CD14-positive monocyte (primary cell): Measurements from ENCODE around the gene CDH8. TPM values are rescaled to one million over a fixed set of nuclear protein-coding genes. Genes with fewer than 3 reads are reported as not detected.
"Not testable (repeated sequence)": the region's sequence is repeated elsewhere in the genome, so short reads cannot be mapped to it uniquely, and the experiment has no call there.

Source experiments
- DNase-seq, 3 donors: peaks; one replicate each; pipeline ENCODE4 v3.0.0-alpha.2; 2011 to 2022
- H2AFZ ChIP-seq: 2 replicates; pipeline ENCODE4 v1.6.0; 2012; ENCODE audit warnings: mild to moderate bottlenecking, low read depth, low read length, inconsistent platforms; ENCODE audit not compliant: insufficient read depth, poor library complexity, severe bottlenecking
- H3K27ac ChIP-seq, 2 donors: 1 replicate in 1 of 2; 2 replicates in 1 of 2; pipeline ENCODE4 v1.5.1; 2012 to 2013; ENCODE audit warnings: low read length in 2 of 2, control low read depth in 1 of 2, inconsistent platforms in 1 of 2, low read depth in 1 of 2, mild to moderate bottlenecking in 1 of 2
- H3K27me3 ChIP-seq, 2 donors: one replicate each; pipeline versions ENCODE4 v1.6.0 to v1.6.1; 2011 to 2013; ENCODE audit warnings: low read length in 2 of 2; ENCODE audit not compliant: control insufficient read depth in 2 of 2, insufficient read depth in 2 of 2
- H3K36me3 ChIP-seq, 2 donors: replicated peaks in 1 of 2; 1 replicate in 1 of 2; 2 replicates in 1 of 2; pipeline versions ENCODE4 v1.5.1 to v1.6.1; 2012 to 2013; ENCODE audit warnings: low read length in 2 of 2, control low read depth in 1 of 2, inconsistent platforms in 1 of 2, mild to moderate bottlenecking in 1 of 2; ENCODE audit not compliant: insufficient read depth in 2 of 2, control insufficient read depth in 1 of 2
- H3K4me1 ChIP-seq, 2 donors: 1 replicate in 1 of 2; 2 replicates in 1 of 2; pipeline versions ENCODE4 v1.5.1 to v1.6.1; 2012 to 2013; ENCODE audit warnings: low read length in 2 of 2, control low read depth in 1 of 2, inconsistent platforms in 1 of 2, mild to moderate bottlenecking in 1 of 2, moderate library complexity in 1 of 2; ENCODE audit not compliant: insufficient read depth in 2 of 2, control insufficient read depth in 1 of 2
- H3K4me2 ChIP-seq: replicated peaks from 2 replicates; pipeline ENCODE3; 2012; ENCODE audit warnings: low read length, moderate library complexity, mild to moderate bottlenecking; ENCODE audit not compliant: poor library complexity, severe bottlenecking; ENCODE audit errors: extremely low read depth
- H3K4me3 ChIP-seq, 3 experiments: fragments of 200-600 bp in 1 of 3; sonication (generic) in 1 of 3; replicated peaks in 1 of 3; 1 replicate in 2 of 3; 2 replicates in 1 of 3; pipeline ENCODE4 v1.5.1; 2011 to 2013; ENCODE audit warnings: low read length in 3 of 3, mild to moderate bottlenecking in 3 of 3, control low read depth in 2 of 3, low read depth in 2 of 3, inconsistent platforms in 1 of 3, moderate library complexity in 1 of 3
- H3K79me2 ChIP-seq: 2 replicates; pipeline ENCODE4 v1.6.0; 2012; ENCODE audit warnings: mild to moderate bottlenecking, control low read depth, inconsistent platforms, low read length, moderate library complexity; ENCODE audit not compliant: insufficient read depth
- H3K9ac ChIP-seq: 2 replicates; pipeline ENCODE4 v1.6.0; 2017; ENCODE audit warnings: low read length, mild to moderate bottlenecking; ENCODE audit not compliant: insufficient read depth, poor library complexity, severe bottlenecking
- H3K9me3 ChIP-seq, 2 donors: replicated peaks in 1 of 2; 1 replicate in 1 of 2; 2 replicates in 1 of 2; pipeline versions ENCODE4 v1.5.1 to v1.6.1; 2012 to 2013; ENCODE audit warnings: low read length in 2 of 2, control low read depth in 1 of 2; ENCODE audit not compliant: control insufficient read depth in 1 of 2, insufficient read depth in 1 of 2
- H4K20me1 ChIP-seq: 2 replicates; pipeline ENCODE4 v1.6.0; 2012; ENCODE audit warnings: mild to moderate bottlenecking, low read length, control low read depth, moderate library complexity; ENCODE audit not compliant: insufficient read depth
- H3K27ac Mint-ChIP-seq, 7 donors: one replicate each; pipeline ENCODE4 v1.8.0; 2020; ENCODE audit warnings: mild to moderate bottlenecking in 7 of 7, mixed read lengths in 7 of 7, moderate library complexity in 6 of 7, inconsistent platforms in 2 of 7
- H3K27me3 Mint-ChIP-seq, 3 donors: one replicate each; pipeline ENCODE4 v1.8.0; 2021 to 2022; ENCODE audit warnings: low read depth in 3 of 3, mild to moderate bottlenecking in 3 of 3, mixed read lengths in 3 of 3, moderate library complexity in 3 of 3, inconsistent platforms in 1 of 3
- H3K36me3 Mint-ChIP-seq, 2 donors: one replicate each; pipeline ENCODE4 v1.8.0; 2020; ENCODE audit warnings: mixed read lengths in 2 of 2, inconsistent platforms in 1 of 2, mild to moderate bottlenecking in 1 of 2
- H3K4me1 Mint-ChIP-seq: one replicate; pipeline ENCODE4 v1.8.0; 2020; ENCODE audit warnings: mild to moderate bottlenecking, mixed read lengths
- H3K4me3 Mint-ChIP-seq, 2 donors: one replicate each; pipeline ENCODE4 v1.8.0; 2020; ENCODE audit warnings: mild to moderate bottlenecking in 2 of 2, mixed read lengths in 2 of 2, moderate library complexity in 1 of 2
- H3K9me3 Mint-ChIP-seq, 7 donors: one replicate each; pipeline ENCODE4 v1.8.0; 2020 to 2022; ENCODE audit warnings: mixed read lengths in 7 of 7, mild to moderate bottlenecking in 6 of 7, moderate library complexity in 6 of 7, inconsistent platforms in 2 of 7
- WGBS: methylation state at CpG from one replicate; pipeline ENCODE4 v1.1.5; 2013; ENCODE audit warnings: missing lambda C conversion rate; ENCODE audit not compliant: insufficient coverage; 5-methylcytosine and 5-hydroxymethylcytosine counted together
- intact Hi-C, 2 donors: fragments of 100-400 bp; cut with micrococcal nuclease; formaldehyde crosslinking; loops; one replicate each; pipeline versions ENCODE4 v1.15.0 to v1.15.1; 2023
- polyA plus RNA-seq, 3 donors: library from polyadenylated mRNA; depleted of rRNA in 1 of 3; unstranded in 2 of 3; stranded (reverse) in 1 of 3; fragments of 300-500 nt in 2 of 3; fragments of >200 nt in 1 of 3; fragmentation: Illumina TruSeq in 2 of 3; gene quantifications; 1 replicate in 2 of 3; 2 replicates in 1 of 3; pipeline ENCODE4 v1.2.3, GENCODE V29; 2012 to 2021
- TF ChIP-seq, protein P1 (sequence below): fragments of 200-600 bp; IDR thresholded peaks from one replicate; pipeline ENCODE4 v1.8.0; 2022; ENCODE audit warnings: antibody characterized with exemption, mild to moderate bottlenecking

CDH8 gene
- polyA plus RNA-seq, 3 donors, result not detected

- Histone ChIP-seq H3K36me3 (no peaks in the 10 kb centered on the region), H3K4me2 (no peak overlapping the region), H3K27me3 (no peaks in the 10 kb centered on the region), H2AFZ (no peak overlapping the region), H3K9ac (no peak overlapping the region), H3K79me2 (no peaks in the 10 kb centered on the region), H3K4me3 (no peak overlapping the region), H4K20me1 (no peaks in the 10 kb centered on the region), H3K9me3 (no peaks in the 10 kb centered on the region), H3K27ac (no peak overlapping the region), H3K4me1 (no peaks in the 10 kb centered on the region)
- Mint-ChIP-seq H3K36me3 (no peaks in the 10 kb centered on the region), H3K27me3 (no peaks in the 10 kb centered on the region), H3K27ac (no peak overlapping the region), H3K4me3 (no peak overlapping the region), H3K4me1 (no peaks in the 10 kb centered on the region), H3K9me3 (no peaks in the 10 kb centered on the region)
- TF ChIP-seq, protein P1, sequence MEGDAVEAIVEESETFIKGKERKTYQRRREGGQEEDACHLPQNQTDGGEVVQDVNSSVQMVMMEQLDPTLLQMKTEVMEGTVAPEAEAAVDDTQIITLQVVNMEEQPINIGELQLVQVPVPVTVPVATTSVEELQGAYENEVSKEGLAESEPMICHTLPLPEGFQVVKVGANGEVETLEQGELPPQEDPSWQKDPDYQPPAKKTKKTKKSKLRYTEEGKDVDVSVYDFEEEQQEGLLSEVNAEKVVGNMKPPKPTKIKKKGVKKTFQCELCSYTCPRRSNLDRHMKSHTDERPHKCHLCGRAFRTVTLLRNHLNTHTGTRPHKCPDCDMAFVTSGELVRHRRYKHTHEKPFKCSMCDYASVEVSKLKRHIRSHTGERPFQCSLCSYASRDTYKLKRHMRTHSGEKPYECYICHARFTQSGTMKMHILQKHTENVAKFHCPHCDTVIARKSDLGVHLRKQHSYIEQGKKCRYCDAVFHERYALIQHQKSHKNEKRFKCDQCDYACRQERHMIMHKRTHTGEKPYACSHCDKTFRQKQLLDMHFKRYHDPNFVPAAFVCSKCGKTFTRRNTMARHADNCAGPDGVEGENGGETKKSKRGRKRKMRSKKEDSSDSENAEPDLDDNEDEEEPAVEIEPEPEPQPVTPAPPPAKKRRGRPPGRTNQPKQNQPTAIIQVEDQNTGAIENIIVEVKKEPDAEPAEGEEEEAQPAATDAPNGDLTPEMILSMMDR, result no peak
- intact Hi-C loops, result no loop called here
- no peak for DNase-seq
Observed at GRCh38 chr16:61715393-61715792, 320.8 kb downstream of the CDH8 start.

DNA sequence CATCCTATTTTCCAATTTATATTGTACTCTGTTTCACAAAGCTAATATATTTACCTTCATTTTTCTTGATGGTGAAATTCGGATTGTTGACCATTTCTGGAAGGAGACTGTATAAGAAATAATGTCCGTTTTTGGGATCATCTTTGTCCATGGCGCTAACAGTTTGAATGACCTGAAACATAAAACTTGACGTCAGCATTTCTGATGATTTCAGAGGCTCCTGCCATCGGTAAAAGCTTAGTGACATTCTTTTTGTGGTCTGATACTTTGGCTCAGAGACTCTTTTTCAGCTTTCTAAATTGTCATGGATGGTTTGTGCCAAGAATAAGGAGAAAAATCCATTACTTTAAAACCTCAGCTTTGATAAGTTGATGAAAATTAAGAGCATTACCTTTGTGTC is 322.5 kb downstream of the CDH8 start:
- no peak for DNase-seq
- intact Hi-C loops, result no loop called here
- Histone ChIP-seq H3K27me3 (no peaks in the 10 kb centered on the region), H3K27ac (no peak overlapping the region), H3K4me3 (no peak overlapping the region), H3K9ac (no peak overlapping the region), H2AFZ (no peak overlapping the region), H3K4me2 (no peak overlapping the region), H3K79me2 (no peaks in the 10 kb centered on the region), H3K9me3 (no peaks in the 10 kb centered on the region), H3K4me1 (no peaks in the 10 kb centered on the region), H3K36me3 (no peaks in the 10 kb centered on the region), H4K20me1 (no peaks in the 10 kb centered on the region)
- 81% methylated on average over 5 of the region's 5 CpGs for WGBS
- Mint-ChIP-seq H3K4me3 (no peak overlapping the region), H3K9me3 (no peaks in the 10 kb centered on the region), H3K27me3 (no peaks in the 10 kb centered on the region), H3K36me3 (no peaks in the 10 kb centered on the region), H3K4me1 (no peaks in the 10 kb centered on the region), H3K27ac (no peak overlapping the region)
- TF ChIP-seq, protein P1, result no peak

- H3K4me3 Mint-ChIP-seq, intact Hi-C loops, H3K4me2 ChIP-seq, H3K9me3 ChIP-seq, H3K4me1 ChIP-seq, H3K27ac Mint-ChIP-seq, DNase-seq, H3K79me2 ChIP-seq, H3K9ac ChIP-seq, H3K27me3 Mint-ChIP-seq, H2AFZ ChIP-seq, H3K36me3 ChIP-seq, H3K27ac ChIP-seq, H4K20me1 ChIP-seq, H3K9me3 Mint-ChIP-seq, H3K4me1 Mint-ChIP-seq, H3K27me3 ChIP-seq, H3K4me3 ChIP-seq, H3K36me3 Mint-ChIP-seq: not testable (repeated sequence)
- 100% methylated on average over 1 of the region's 4 CpGs for WGBS
Observed at GRCh38 chr16:61699640-61700039, 336.6 kb downstream of the CDH8 start.
